HUDEP-2 (cell line): ENCODE data around the gene DIS3L2.

ENCODE experiments used
- DNase-seq, 76 experiments: peaks; one replicate each; lab custom pipeline; 2025; ENCODE audit not compliant: unreplicated experiment in 76 of 76; lab: John Stamatoyannopoulos, UW

Gene DIS3L2

GRCh38 chr2:231951452-231952035 lies 10.0 kb upstream of the DIS3L2 start:
- DNase-seq, result no peak

- DNase-seq, result peak in 11 of 76 experiments; percentile 3 to 29 (median 10)
These were observed 5.6 kb upstream of the DIS3L2 start for GRCh38 chr2:231955758-231956472.

GRCh38 chr2:231957913-231958763 lies 3.4 kb upstream of the DIS3L2 start:
- no peak for DNase-seq

DNA sequence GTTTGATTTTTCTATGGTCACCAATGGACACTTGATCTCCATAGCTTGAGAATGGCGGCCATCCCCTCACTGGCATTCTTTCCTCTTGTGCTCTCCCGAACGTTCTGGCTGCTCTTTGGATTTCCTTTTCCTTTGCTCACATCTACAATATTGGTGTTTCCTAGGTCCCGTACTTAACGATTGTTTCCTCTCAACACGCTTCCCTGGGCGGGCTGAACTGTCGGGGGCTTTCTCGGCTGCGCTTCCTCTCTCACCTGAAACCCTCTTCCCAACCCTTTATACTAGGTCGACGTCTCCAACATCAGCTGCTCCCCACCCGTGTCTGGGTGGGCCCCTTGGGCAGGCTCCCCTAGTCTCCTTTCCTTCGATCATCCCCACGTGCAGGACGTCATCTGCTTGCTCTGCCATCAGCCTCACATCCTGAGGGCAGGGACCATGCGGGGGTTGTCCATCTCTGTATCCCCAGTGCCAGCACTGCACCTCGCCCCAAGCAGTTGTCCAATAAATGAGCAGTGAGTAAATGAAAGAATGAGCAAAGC lies 634 bp upstream of the DIS3L2 start:
- peak in 6 of 76 experiments; percentile 32 to 57 (median 40) for DNase-seq

- no peak for DNase-seq
These were observed 3.6 kb downstream of the DIS3L2 start for GRCh38 chr2:231965102-231965501.

GRCh38 chr2:231966886-231967285 lies 5.4 kb downstream of the DIS3L2 start:
- no peak for DNase-seq

- DNase-seq, result no peak
These were observed 7.3 kb downstream of the DIS3L2 start for GRCh38 chr2:231968820-231969219.

DNA sequence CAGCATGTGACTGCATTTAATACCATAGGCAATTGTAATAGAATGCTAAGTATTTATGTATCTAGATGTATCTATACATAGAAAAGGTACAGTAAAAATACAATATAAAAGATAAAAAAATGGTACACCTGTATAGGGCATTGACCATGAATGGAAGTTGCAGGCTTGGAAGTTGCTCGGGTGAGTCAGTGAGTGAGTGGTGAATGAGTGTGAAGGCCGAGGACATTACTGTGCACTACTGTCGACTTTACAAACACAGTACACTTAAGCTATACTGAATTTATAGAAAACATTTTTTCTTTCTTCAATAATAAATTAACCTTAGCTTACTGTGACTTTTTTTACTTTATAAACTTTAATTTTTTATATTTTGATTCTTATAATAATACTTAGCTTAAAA lies 8.9 kb downstream of the DIS3L2 start:
- no peak for DNase-seq

- no peak for DNase-seq
These were observed 13.5 kb downstream of the DIS3L2 start for GRCh38 chr2:231975001-231975400.

DNA sequence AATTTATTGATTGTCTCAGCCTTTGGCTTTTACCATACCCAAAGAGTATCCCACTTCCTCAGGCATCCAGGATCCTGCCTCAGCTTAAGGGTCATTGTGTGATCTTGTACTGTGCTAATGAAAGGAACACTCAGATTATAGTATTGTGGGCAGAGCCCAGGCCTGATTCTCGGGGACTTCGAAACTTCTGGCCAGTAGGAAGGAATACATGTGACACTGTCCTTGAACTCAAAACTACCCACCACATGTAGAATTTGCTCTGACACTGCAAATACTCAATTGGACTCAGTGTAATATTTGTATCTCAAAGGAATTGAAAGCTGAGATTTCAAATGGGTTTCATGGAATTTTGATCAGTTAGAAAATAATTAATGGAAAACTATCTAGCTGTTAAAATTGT lies 15.9 kb downstream of the DIS3L2 start:
- no peak for DNase-seq

DNA sequence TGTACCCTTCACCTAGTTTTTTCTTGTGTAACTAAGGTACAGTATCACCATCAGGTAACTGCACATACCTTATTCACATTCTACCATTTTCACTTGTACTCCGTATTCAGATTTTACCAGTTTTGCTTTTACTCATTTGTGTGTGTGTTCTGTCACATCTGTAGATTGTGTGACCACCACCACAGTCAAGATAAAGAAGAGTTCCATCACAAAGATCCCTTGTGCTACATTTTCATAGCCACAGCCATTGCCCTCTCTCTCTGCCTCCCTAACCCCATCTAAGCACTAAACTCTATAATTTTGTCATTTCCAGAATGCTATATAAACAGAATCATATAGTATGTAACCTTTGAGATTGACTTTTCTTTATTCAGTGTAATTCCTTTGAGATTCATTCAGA lies 23.5 kb downstream of the DIS3L2 start:
- no peak for DNase-seq

GRCh38 chr2:231985823-231986261 lies 24.3 kb downstream of the DIS3L2 start:
- DNase-seq, result peak in 36 of 76 experiments; percentile 3 to 65 (median 24)

- DNase-seq, result no peak
These were observed 25.7 kb downstream of the DIS3L2 start for GRCh38 chr2:231987124-231987727.

DNA sequence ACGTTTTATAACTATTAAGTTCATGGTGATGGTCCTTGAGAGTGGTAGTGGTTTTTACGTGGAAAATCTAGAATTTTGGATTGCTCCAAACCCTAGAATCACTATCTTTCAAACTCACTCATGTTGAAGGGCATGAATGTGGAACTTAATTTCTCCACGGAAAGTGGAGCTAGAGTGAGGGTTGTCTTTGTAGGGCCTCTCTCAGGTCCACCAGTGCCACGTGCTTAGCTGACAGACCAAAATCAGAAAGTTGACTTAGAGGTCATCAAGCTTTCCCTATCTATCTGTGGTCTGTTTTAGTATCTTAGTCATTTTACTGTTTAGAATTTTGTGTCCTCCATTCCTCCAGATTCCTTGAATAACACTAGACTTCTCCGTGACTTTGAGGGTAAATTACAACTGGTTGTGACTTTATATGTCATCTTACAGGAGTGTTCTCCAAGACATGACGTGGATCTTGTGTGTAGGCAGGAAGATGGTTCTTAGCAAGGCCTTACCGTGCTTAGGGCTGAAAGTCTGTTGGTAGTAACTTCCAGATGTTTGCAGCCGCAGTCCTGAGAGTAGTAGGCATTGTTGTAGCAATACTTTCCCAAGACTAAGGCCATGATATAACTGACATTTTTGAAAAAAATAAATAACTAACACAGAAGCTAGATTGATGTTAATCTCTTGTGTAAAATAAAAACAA lies 26.8 kb downstream of the DIS3L2 start:
- no peak for DNase-seq

- DNase-seq, result no peak
These were observed 30.2 kb downstream of the DIS3L2 start for GRCh38 chr2:231991664-231992063.

- DNase-seq, result no peak
These were observed 31.4 kb downstream of the DIS3L2 start for GRCh38 chr2:231992888-231993287.

- DNase-seq, result no peak
These were observed 35.5 kb downstream of the DIS3L2 start for GRCh38 chr2:231996797-231997540.

- no peak for DNase-seq
These were observed 36.5 kb downstream of the DIS3L2 start for GRCh38 chr2:231998046-231998445.

GRCh38 chr2:232000439-232000838 lies 38.9 kb downstream of the DIS3L2 start:
- DNase-seq, result no peak

- no peak for DNase-seq
These were observed 39.6 kb downstream of the DIS3L2 start for GRCh38 chr2:232001073-232001472.
